KBM-7 (cell line): ENCODE data around the gene ARAP1.

Experiments used
- DNase-seq: peaks from one replicate; pipeline ENCODE4 v3.0.0-alpha.2; 2015
- in situ Hi-C: fragments of 300-500 bp; cut with MboI; formaldehyde crosslinking; loops from 2 replicates; pipeline ENCODE4 v1.14.3; 2020; ENCODE audit warnings: low sequenced_read_pairs, low pct_unique_long_range_greater_than_20kb, mixed read lengths

ARAP1 gene

GRCh38 chr11:72746821-72747220 is 5.4 kb downstream of the ARAP1 start:
- in situ Hi-C loops, result no loop called here
- DNase-seq, result no peak

GRCh38 chr11:72745925-72746550 is 6.2 kb downstream of the ARAP1 start:
- no peak for DNase-seq
- in situ Hi-C loops, result no loop called here

- in situ Hi-C loops, result no loop called here
- no peak for DNase-seq
Measured at GRCh38 chr11:72745511-72745910, 6.7 kb downstream of the ARAP1 start.

GRCh38 chr11:72744474-72744873 is 7.7 kb downstream of the ARAP1 start:
- no peak for DNase-seq
- in situ Hi-C loops, result no loop called here

GRCh38 chr11:72743321-72744221 is 8.6 kb downstream of the ARAP1 start:
- DNase-seq, result peak; percentile 26
- in situ Hi-C loops, result no loop called here

GRCh38 chr11:72742513-72743320 is 9.5 kb downstream of the ARAP1 start:
- in situ Hi-C loops, result no loop called here
- no peak for DNase-seq

- no peak for DNase-seq
- in situ Hi-C loops, result no loop called here
Measured at GRCh38 chr11:72741849-72742512, 10.2 kb downstream of the ARAP1 start.

GRCh38 chr11:72741429-72741833 is 10.8 kb downstream of the ARAP1 start:
- peak; percentile 91 for DNase-seq
- in situ Hi-C loops, result no loop called here

GRCh38 chr11:72740562-72741428 is 11.4 kb downstream of the ARAP1 start:
- in situ Hi-C loops, result no loop called here
- no peak for DNase-seq

- in situ Hi-C loops, result no loop called here
- no peak for DNase-seq
Measured at GRCh38 chr11:72740060-72740424, 12.2 kb downstream of the ARAP1 start.

- in situ Hi-C loops, result no loop called here
Measured at GRCh38 chr11:72739240-72740059, 12.8 kb downstream of the ARAP1 start.

GRCh38 chr11:72738199-72739141 is 13.7 kb downstream of the ARAP1 start:
- peak; percentile 65 for DNase-seq
- in situ Hi-C loops, result no loop called here

More at GRCh38 chr11:72739240-72740059, 12.8 kb downstream of the ARAP1 start:
- DNase-seq, result no peak

- DNase-seq, result no peak
- in situ Hi-C loops, result no loop called here
Measured at GRCh38 chr11:72737336-72737735, 14.9 kb downstream of the ARAP1 start.

GRCh38 chr11:72736452-72737069 is 15.6 kb downstream of the ARAP1 start:
- in situ Hi-C loops, result no loop called here
- DNase-seq, result peak; percentile 89

- in situ Hi-C loops, result no loop called here
- peak; percentile 49 for DNase-seq
Measured at GRCh38 chr11:72735495-72736027, 16.6 kb downstream of the ARAP1 start.

- in situ Hi-C loops, result no loop called here
- no peak for DNase-seq
Measured at GRCh38 chr11:72732329-72732728, 19.9 kb downstream of the ARAP1 start.
